ENCODE data around the gene HYAL2. TPM values are rescaled to one million over a fixed set of nuclear protein-coding genes. Genes with fewer than 3 reads are reported as not detected.

HYAL2 gene
- total and polyA plus RNA-seq, 12 donors: 25.1 to 135 (median 39.0) TPM

DNA sequence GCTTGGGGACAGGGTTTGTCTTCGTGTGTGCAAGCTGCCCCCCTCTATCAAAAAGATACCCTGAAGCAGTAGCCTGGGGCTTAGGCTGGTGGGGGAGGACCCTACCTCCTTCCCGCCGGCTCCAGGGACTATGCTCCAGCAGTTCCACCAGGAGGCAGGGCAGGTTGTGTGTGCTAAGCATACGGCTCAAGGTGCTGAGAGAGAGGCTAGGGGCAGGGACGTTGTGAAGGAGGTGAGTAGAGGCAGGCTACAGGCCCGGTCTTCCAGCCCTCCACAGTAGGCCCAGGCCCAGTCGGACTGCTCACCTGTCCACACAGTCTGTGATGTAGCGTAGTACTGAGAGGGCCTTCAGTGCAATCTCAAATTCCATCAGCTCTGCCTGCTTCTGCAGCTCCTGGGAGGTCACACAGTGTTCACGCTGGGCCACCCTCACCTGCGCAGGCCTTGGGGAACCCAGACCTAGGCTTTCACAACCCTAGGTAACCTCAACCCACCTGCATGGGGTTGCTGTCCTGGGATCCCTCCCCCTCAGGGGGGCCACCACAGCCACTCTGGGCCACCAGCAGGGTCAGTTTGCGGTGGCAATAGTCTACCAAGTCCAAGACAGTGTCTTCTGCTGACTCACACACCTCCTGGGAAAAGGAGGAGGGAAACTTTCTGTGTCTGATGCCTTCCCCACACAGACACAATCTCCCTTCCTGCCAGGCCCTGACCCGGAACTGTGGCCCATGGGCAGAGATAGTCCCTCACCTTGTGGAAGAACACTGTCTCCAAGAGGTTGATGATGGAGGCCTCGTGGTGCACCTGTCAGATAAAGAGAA lies 20.5 kb upstream of the HYAL2 start:
- TF ChIP-seq, protein P1, sequence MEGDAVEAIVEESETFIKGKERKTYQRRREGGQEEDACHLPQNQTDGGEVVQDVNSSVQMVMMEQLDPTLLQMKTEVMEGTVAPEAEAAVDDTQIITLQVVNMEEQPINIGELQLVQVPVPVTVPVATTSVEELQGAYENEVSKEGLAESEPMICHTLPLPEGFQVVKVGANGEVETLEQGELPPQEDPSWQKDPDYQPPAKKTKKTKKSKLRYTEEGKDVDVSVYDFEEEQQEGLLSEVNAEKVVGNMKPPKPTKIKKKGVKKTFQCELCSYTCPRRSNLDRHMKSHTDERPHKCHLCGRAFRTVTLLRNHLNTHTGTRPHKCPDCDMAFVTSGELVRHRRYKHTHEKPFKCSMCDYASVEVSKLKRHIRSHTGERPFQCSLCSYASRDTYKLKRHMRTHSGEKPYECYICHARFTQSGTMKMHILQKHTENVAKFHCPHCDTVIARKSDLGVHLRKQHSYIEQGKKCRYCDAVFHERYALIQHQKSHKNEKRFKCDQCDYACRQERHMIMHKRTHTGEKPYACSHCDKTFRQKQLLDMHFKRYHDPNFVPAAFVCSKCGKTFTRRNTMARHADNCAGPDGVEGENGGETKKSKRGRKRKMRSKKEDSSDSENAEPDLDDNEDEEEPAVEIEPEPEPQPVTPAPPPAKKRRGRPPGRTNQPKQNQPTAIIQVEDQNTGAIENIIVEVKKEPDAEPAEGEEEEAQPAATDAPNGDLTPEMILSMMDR (IDR thresholded peaks at IDR 0.05): no peak
- Histone ChIP-seq H3K4me1 (peaks cover 16 to 65% (median 44%) of the 10 kb centered on the region in 9 donors), H3K27me3 (no peaks in the 10 kb centered on the region), H3K9me3 (no peaks in the 10 kb centered on the region), H3K4me3 (no peak overlapping the region), H3K36me3 (peaks cover 0 to 7% (median 0%) of the 10 kb centered on the region in 9 donors), H3K27ac (peak overlapping the region in 1 of 10 donors; percentile 40)
- 84 to 86% methylated on average over 13 of the region's 13 CpGs for whole genome bisulfite sequencing, 2 donors
- intact Hi-C loops (cut with DNase I): loop anchor here in 1 of 10 donors (10.0 kb wide), 1 partner anchor 1092 kb away; no protein-coding TSS in a partner anchor
- no peak for ATAC-seq
- no peak for DNase-seq

DNA sequence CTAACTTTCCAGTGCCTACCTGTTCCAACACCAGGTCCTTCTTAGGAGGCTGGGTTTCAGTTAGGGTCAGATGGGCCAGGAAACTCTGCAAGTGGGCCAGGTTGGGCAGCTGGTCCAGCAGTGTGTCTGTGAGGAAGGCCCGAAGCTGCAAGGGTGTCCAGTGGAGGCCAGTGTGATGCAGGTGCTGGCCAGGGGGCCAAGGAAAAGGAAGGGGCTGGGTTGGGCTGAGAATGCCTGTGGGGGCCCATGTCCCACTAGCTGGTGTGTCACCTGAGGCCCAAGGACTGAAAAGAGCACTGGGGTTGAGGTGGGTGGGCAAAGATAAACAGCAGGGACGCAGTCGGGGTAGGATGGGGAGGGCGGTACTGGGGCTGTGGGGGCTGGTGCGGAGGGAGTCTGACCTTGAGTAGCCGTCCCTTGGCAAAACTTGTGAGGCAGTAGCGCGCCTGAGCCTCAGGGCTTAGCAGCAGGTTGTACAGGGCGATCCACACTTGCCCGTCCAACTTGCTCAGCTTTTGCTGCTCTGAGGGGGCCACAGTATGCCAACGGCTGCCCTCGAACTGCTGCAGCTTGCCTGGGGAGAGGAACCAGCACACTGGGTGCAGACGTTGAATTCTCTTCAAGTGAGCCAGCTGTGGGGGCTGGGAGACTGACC lies 19.6 kb upstream of the HYAL2 start:
- WGBS, 2 donors: 93% methylated on average over 13 of the region's 13 CpGs
- Histone ChIP-seq H3K4me3 (peak overlapping the region in 1 of 10 donors; percentile 65), H3K4me1 (peaks cover 19 to 68% (median 49%) of the 10 kb centered on the region in 9 donors), H3K27me3 (no peaks in the 10 kb centered on the region), H3K36me3 (no peaks in the 10 kb centered on the region), H3K27ac (peak overlapping the region in 1 of 10 donors; percentile 97), H3K9me3 (no peaks in the 10 kb centered on the region)
- no peak for ATAC-seq
- DNase-seq: no peak
- intact Hi-C loops (cut with DNase I): loop anchor here in 1 of 10 donors (10.0 kb wide), 1 partner anchor 1093 kb away; no protein-coding TSS in a partner anchor
- TF ChIP-seq, protein P1 (IDR thresholded peaks at IDR 0.05): no peak

DNA sequence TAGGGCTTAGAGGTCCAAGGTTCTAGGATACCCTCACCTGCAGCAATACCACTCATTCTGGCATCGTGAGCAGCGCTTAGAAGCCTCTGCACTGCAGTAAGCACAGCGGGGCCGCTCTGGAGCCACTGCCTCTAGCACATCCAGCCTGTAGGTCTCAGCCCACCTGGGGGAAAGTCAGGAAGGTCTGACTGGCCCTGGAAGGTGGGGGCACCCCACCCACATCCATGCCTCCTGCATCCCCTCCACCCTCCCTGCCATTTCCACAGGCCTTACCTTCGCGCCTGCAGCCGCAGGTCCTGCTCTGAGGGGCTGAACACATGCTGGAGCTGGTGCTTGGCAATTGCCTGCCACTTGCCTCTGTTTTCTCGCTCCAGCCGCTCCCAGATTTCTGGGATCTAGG lies 19.0 kb upstream of the HYAL2 start:
- H3K27ac ChIP-seq: peak overlapping the region in 8 of 10 donors; percentile 90 to 100 (median 97)
- H3K27me3 ChIP-seq: no peaks in the 10 kb centered on the region
- TF ChIP-seq, protein P1 (IDR thresholded peaks at IDR 0.05): no peak
- no peaks in the 10 kb centered on the region for H3K36me3 ChIP-seq
- peak overlapping the region in 8 of 10 donors; percentile 47 to 88 (median 64) for H3K4me3 ChIP-seq
- DNase-seq (no peak), ATAC-seq (no peak)
- no peaks in the 10 kb centered on the region for H3K9me3 ChIP-seq
- intact Hi-C loops (cut with DNase I): loop anchor here in 1 of 10 donors (10.0 kb wide), 1 partner anchor 1093 kb away; no protein-coding TSS in a partner anchor
- 89 to 96% methylated on average over 9 of the region's 9 CpGs for WGBS, 2 donors
- H3K4me1 ChIP-seq: peaks cover 19 to 63% (median 49%) of the 10 kb centered on the region in 9 donors

Data from heart right ventricle (tissue), 16 donors.